ENCODE measurements around the gene ADAMTS9.
A peak's percentile ranks its signal among the peaks of the same experiment; 100 is the strongest.

ADAMTS9 gene

DNA sequence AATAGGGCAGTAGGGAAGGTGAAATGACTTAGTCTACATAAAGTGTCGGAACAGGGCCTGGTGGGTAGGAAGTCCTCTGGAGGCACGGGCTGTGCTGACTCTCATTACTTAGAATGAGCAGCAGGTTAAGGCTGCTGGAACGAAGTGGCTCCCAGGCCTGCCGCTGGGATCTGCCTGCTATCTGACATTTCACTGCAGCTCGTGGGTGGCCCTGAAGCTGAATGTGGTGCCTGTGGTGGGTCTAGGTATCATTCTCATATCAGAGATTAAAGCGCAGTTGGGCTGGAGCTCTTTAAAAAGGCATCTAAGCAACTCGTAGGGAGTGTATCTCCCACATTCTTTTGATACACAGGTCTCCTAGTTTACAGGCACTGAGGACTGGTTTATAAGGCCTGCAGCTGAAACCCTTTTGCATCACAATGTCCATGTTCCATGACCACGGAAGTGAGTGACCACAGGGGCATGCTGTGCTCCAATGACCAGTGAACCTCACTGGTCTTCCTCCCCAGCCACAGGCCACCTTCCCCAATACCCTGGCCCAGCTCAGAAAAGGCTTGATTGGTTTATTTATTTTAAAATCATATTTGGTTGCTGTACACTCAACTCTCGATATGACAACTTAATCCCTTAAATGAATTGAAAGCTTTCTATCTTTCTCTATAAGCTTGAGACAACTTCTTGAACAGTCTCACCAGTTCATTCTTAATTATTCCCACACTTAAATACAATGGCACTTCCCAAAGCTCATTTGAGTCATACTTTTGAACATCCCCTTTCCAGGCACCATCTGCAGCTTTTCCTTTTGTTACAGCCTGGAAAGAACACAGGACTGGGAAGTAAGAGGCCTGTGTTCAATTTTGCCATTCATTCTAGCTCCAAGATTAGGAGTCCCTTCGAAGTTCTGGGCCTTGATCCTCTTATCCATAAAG lies 19.0 kb downstream of the ADAMTS9 start:
- DNase-seq (ENCODE audit: low read depth) = no peak
- TF ChIP-seq, protein P1, sequence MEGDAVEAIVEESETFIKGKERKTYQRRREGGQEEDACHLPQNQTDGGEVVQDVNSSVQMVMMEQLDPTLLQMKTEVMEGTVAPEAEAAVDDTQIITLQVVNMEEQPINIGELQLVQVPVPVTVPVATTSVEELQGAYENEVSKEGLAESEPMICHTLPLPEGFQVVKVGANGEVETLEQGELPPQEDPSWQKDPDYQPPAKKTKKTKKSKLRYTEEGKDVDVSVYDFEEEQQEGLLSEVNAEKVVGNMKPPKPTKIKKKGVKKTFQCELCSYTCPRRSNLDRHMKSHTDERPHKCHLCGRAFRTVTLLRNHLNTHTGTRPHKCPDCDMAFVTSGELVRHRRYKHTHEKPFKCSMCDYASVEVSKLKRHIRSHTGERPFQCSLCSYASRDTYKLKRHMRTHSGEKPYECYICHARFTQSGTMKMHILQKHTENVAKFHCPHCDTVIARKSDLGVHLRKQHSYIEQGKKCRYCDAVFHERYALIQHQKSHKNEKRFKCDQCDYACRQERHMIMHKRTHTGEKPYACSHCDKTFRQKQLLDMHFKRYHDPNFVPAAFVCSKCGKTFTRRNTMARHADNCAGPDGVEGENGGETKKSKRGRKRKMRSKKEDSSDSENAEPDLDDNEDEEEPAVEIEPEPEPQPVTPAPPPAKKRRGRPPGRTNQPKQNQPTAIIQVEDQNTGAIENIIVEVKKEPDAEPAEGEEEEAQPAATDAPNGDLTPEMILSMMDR (conservative IDR thresholded peaks at IDR 0.05; ENCODE audit: control insufficient read depth, insufficient read depth, low read depth, low read length) = no peak
- no peak overlapping the region for H3K4me3 ChIP-seq (ENCODE audit: control insufficient read depth, low read depth, low read length)

DNA sequence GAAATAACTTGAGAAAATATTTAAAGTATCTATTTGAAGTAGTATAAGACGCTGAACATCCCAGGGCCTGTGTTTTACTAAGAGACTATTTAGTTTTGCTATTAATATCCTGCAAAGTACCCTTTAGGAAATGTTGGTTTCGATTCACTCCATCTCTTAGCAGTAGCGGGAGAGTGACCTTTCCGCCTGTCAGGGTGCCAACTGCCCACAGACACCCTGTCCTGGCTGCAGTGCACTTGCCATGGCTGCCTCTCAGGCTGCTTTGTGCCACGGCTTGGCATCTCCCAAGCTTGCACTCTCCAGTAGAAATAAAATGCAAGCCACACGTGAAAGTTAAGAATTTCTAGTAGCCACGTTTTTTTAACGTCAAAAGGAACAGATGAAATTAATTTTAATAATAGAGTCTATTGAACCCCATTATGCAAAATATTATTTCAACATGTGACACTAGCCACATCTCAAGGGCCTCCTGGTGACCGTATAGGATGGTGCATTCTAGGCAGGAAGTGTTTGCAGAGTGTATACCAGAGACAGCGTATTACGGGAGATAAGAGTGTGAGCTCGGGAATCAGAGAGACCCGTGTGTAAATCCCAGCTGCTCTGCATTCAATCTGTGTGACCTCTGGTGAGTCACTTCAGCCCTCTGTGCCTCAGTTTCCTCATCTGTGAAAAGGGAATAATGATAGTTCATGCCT lies 19.8 kb downstream of the ADAMTS9 start:
- DNase-seq (ENCODE audit: low read depth) = no peak
- TF ChIP-seq, protein P1 (conservative IDR thresholded peaks at IDR 0.05; ENCODE audit: control insufficient read depth, insufficient read depth, low read depth, low read length) = no peak
- H3K4me3 ChIP-seq (ENCODE audit: control insufficient read depth, low read depth, low read length) = no peak overlapping the region

DNA sequence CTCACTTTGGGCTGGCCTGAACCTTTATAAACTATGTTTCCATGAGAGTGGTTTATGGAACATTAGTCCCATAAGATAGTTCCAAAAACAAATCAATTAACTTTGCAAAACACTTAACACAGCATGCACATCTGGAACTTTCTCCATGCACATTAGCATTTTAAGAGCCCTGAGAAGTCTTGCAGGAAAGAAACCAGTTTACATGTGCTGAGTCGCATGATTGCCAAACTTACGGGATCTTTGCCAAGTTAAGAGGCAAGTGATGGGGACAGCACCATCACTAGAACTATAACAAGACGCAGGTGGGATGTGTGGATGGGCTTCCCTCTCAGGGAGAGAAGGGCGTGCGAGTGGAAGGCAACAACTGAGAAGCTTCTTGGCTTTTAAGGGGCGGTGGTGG lies 20.7 kb downstream of the ADAMTS9 start:
- no peak overlapping the region for H3K4me3 ChIP-seq (ENCODE audit: control insufficient read depth, low read depth, low read length)
- peak; percentile 40 for DNase-seq (ENCODE audit: low read depth)
- TF ChIP-seq, protein P1 (conservative IDR thresholded peaks at IDR 0.05; ENCODE audit: control insufficient read depth, insufficient read depth, low read depth, low read length) = no peak

DNA sequence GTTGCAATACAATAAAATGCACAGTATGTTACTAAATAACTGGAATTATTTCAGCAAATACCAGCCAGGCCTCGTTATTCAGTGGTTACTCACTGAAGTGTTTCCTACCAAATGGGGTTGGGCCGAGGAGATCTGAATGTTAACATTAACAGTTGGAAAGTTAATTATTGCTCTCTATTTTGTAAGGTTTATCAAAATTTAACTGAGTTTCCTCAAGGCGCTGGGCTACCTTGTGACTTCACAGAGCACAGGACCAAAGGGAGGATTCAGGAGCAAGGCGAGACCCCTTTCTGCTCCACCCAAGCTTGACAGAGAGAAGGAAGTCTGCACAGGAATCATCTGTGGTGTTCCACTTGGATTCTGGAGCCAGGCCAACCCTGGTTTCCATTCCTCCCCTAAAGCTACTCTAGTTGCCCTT lies 21.6 kb downstream of the ADAMTS9 start:
- no peak overlapping the region for H3K4me3 ChIP-seq (ENCODE audit: control insufficient read depth, low read depth, low read length)
- no peak for DNase-seq (ENCODE audit: low read depth)
- TF ChIP-seq, protein P1 (conservative IDR thresholded peaks at IDR 0.05; ENCODE audit: control insufficient read depth, insufficient read depth, low read depth, low read length) = no peak

DNA sequence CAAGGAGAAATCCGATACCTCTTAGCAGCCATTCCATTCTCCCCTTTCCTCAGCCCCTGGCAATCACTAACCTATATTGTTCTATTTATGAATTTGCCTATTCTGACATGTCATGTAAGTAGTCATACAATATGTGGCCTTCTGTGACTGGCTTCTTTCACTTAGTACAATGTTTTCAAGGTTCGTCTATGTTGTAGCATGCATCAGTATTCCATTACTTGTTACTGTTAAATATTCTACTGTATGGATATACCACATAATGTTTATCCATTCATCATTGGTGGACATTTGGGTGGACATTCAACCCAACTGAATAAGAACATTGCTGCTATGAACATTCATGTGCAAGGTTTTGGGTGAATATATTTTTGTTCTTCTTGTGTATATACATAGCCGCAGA lies 23.4 kb downstream of the ADAMTS9 start:
- no peak overlapping the region for H3K4me3 ChIP-seq (ENCODE audit: control insufficient read depth, low read depth, low read length)
- DNase-seq (ENCODE audit: low read depth) = no peak
- TF ChIP-seq, protein P1 (conservative IDR thresholded peaks at IDR 0.05; ENCODE audit: control insufficient read depth, insufficient read depth, low read depth, low read length) = no peak

DNA sequence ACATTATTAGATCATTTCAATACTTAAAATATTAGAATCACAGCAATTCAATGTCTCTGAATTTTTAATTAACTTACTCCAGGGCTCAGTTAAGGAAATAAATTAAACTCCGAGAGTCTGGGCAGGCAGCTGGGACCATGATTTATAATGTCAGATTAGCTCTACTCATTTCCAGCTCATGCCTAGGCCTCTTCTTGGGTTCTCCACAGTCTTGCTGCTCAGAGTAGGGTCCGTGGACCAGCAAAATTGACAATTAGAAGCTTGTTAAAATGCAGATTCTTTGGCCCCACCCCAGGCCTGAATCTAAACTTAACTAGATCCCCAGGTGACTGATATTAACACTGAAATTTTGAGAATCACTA lies 28.2 kb downstream of the ADAMTS9 start:
- no peak for DNase-seq (ENCODE audit: low read depth)
- H3K4me3 ChIP-seq (ENCODE audit: control insufficient read depth, low read depth, low read length) = no peak overlapping the region
- TF ChIP-seq, protein P1 (conservative IDR thresholded peaks at IDR 0.05; ENCODE audit: control insufficient read depth, insufficient read depth, low read depth, low read length) = no peak
